WI38 (cell line): ENCODE data around the gene CCL8.

Source experiments
- H3K4me3 ChIP-seq: 2 replicates; pipeline ENCODE4 v1.5.1; 2011; ENCODE audit warnings: low read depth, mild to moderate bottlenecking, control low read depth, low read length
- CTCF ChIP-seq: IDR thresholded peaks from 2 replicates; pipeline ENCODE4 v1.5.1; 2012; ENCODE audit warnings: low read depth, mild to moderate bottlenecking, control low read depth, low read length

CCL8 gene

GRCh38 chr17:34303606-34304005 is 15.6 kb upstream of the CCL8 start:
- no peak overlapping the region for H3K4me3 ChIP-seq
- no peak for TF ChIP-seq CTCF

GRCh38 chr17:34305061-34305460 is 14.2 kb upstream of the CCL8 start:
- H3K4me3 ChIP-seq: no peak overlapping the region

GRCh38 chr17:34305606-34306005 is 13.6 kb upstream of the CCL8 start:
- no peak overlapping the region for H3K4me3 ChIP-seq
- no peak for TF ChIP-seq CTCF

More at GRCh38 chr17:34305061-34305460, 14.2 kb upstream of the CCL8 start:
- no peak for TF ChIP-seq CTCF

DNA sequence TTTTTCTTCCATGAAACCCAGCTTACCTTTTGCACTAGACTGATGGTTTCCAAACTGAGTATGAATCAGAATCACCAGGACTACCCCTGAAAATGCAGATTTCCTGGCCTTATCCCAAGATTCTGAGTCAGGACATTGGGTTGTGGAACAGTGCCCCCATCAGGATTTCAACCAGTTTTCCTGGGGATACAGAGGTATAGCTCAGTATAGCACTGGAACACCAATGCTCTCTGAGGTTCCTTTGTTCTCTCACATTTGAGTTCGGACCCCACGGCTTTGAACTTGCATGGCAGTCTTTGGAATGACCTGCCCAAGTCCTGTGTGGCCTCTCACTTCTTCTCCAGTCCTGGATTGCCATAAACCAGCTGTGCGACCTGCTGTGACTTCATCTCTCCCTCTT is 12.8 kb upstream of the CCL8 start:
- H3K4me3 ChIP-seq: no peak overlapping the region
- TF ChIP-seq CTCF: peak; percentile 13; the same call in 1 of the 2 replicates

DNA sequence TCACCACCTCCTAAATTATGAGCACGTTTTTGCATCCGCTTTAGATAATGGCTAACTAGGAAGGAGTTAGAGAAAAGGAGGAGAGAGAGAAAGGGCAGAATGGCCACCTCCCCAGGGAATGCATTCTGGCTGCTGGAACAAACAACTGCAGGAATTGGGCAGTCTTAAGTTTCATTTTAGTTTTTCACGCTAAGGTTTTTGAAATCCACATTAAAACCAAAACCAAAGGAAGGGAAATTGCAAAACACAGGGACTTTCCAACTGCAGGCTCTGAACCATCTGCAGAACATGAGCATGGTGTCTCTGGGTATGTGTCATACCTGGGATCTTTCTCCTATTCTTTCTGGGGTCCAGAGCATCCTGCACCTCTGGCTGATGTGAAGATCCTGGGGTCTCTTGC is 12.1 kb upstream of the CCL8 start:
- H3K4me3 ChIP-seq: no peak overlapping the region
- no peak for TF ChIP-seq CTCF

- TF ChIP-seq CTCF: no peak
- no peak overlapping the region for H3K4me3 ChIP-seq
Observed at GRCh38 chr17:34308371-34308770, 10.9 kb upstream of the CCL8 start.

GRCh38 chr17:34311291-34311690 is 7.9 kb upstream of the CCL8 start:
- no peak for TF ChIP-seq CTCF
- H3K4me3 ChIP-seq: no peak overlapping the region
